Renal cortical epithelial cell (primary cell): Measurements from ENCODE around the gene GLRA3. TPM values are rescaled to one million over a fixed set of nuclear protein-coding genes. Genes with fewer than 3 reads are reported as not detected.
"Not testable (repeated sequence)": the region's sequence is repeated elsewhere in the genome, so short reads cannot be mapped to it uniquely, and the experiment has no call there.

Experiments used
- DNase-seq: peaks from one replicate; pipeline ENCODE4 v3.0.0-alpha.2; 2011; ENCODE audit warnings: low read depth
- total RNA-seq: library from RNA; depleted of rRNA; stranded (reverse); fragments of >200 nt; gene quantifications from 2 replicates; pipeline ENCODE4 v1.2.3, GENCODE V29; 2014

Gene GLRA3
- total RNA-seq, 1 donor from 2014 or later, result not detected

DNA sequence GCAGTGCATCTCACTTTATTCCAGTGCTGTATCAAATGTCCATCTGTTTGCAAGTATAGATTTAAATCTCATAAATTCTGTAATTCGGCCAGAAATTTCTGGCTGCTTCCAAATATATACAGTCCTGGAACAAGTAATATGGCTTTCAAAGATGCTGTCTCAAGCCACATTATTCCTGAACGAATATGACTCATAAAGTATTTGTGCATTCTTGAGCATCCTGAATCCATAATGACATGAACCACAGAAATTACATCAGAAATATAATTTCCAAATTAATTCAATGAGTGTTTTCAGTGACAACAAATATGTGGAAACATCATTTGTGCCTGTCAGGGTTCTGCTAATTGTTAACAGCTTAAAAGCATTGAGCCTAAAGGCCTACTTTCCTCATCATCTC lies 165.8 kb downstream of the GLRA3 start:
- DNase-seq, result peak; percentile 3

DNA sequence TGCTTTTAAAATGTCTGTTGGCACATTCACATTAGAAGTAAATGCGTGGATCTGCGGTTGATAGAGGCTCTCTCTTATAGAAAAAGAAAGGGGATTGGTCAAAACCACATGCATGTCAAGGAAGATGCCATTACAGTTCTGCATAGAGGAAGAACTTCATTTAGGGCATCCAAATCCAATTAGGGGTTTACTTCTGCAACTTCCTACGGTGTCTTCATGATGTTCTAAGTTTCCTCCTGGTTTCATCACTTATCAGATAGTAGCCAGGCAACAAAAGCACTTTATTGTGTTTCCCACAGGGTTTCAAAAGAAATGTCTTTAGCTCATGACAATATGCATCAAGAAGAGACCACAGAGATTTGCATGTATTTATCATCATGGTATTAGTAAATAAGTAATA lies 170.8 kb downstream of the GLRA3 start:
- no peak for DNase-seq

DNA sequence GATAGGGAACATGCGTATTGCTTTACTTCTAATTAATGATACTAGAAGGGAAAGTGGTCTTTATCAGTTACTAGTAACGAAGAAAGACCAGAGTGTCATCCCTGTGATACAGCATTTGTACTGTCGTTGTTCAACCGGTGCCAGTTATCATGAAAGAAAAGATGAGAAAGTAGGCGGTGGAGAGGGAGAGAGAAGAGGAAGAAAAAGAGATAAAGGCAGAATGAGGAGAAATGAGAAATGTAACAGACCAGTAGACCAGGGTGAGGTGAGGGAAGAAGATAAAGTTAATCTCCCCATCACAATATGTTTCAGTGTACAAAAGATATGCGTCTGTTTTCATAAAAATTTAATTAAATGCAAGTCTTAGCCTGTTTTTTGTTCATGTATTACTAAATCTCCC lies 171.6 kb downstream of the GLRA3 start:
- DNase-seq, result no peak

- no peak for DNase-seq
These were observed 174.4 kb downstream of the GLRA3 start for GRCh38 chr4:174654634-174655033.

- no peak for DNase-seq
These were observed 178.2 kb downstream of the GLRA3 start for GRCh38 chr4:174650711-174651355.

- DNase-seq, result no peak
These were observed 180.2 kb downstream of the GLRA3 start for GRCh38 chr4:174648812-174649211.

DNA sequence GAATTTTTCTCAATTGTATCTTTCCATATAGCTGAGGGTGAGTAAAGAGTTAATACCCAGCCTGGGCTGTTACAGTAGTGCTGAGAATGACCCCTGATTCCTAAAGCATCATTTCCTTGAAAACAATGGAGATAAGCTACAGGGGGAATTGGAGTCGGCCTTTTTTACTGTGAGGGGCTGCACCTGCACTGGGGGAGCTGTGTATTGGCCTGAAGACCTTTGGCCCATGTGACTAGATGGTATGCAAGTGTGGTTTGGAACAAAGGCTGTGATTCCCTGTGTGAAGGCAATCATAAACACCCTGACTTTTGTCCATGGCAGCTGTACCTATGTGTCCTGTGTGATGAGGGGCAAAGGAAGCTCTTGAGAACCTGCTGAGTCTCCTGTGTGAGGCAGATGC lies 182.7 kb downstream of the GLRA3 start:
- DNase-seq, result no peak

GRCh38 chr4:174640146-174640545 lies 188.9 kb downstream of the GLRA3 start:
- no peak for DNase-seq

- DNase-seq, result no peak
These were observed 193.3 kb downstream of the GLRA3 start for GRCh38 chr4:174635732-174636131.

DNA sequence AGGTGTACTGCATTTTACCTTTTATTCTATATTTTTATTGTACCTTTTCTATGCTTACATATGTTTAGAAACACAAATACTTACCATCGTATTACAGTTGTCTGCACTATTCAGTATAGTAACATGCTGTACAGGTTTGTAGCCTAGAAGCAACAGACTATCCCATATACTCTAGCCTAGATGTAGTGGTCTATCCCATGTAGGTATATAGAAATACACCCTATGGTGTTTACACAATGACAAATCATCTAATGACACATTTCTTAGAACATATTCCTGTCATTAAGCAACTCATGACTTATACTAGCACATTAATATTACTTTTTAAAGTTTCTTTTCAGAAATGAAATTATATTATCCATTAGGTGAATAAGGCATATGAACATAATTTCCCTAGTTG lies 195.6 kb downstream of the GLRA3 start:
- no peak for DNase-seq

GRCh38 chr4:174631901-174632758 lies 196.9 kb downstream of the GLRA3 start:
- peak; percentile 61 for DNase-seq

- DNase-seq, result not testable (repeated sequence)
These were observed 199.1 kb downstream of the GLRA3 start for GRCh38 chr4:174629907-174630450.

DNA sequence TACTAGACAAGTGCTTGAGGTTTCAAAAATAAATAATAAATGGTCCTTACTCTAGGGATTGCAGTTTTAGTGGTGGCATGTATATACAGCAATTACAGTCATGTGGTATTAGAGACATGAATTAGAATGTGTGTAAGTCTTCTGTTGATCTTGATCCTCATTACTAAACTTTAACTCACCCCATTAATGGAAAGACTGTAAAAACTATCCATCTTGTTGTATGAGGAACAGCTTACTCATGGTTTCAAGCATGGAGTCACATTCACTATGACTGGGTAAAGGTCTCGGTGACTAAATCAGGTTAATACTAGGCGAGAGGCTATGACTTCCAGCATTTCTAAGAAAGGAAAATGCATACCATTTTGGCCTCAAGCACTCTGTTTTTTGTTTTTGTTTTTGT lies 199.8 kb downstream of the GLRA3 start:
- peak; percentile 81 for DNase-seq

DNA sequence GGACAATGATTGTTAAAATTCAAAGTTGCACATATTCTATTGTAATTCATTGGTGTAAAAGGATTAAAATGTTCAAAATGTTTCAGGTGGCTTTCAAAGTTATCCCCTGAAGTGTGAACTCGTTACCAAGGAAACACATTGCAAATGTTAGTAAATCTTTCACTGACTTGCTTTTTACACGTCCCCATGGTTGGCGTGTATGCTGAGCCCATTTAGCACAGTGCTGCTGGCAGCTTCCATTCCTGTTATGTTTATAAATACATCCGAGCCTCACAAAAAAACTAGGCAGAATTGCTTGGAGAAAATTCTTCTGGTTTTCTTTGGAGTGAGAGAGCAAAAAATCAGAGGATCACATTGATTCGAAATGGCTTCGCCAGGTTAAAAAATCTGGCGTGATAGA lies 200.9 kb downstream of the GLRA3 start:
- DNase-seq, result no peak

- no peak for DNase-seq
These were observed 201.6 kb downstream of the GLRA3 start for GRCh38 chr4:174627473-174627872.

- peak; percentile 44 for DNase-seq
These were observed 202.6 kb downstream of the GLRA3 start for GRCh38 chr4:174626342-174627008.

DNA sequence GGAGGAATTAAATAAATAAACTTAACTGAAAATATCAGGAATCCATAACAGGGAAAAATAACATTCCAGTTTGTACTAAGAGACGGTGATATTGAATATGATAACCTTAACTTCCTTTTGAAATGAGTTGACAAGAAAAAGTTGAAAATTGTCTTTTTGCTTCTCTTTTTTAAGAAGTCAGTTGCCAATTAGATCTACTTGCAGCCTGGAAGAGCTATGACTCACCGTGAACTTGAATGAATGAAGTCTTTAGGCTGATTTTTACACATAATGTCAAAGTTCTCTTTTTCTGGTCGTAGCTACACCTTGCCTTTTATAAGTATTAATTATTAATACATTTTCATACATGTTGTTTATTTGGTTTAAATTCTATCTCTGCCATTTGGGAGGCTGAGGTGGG lies 212.4 kb downstream of the GLRA3 start:
- DNase-seq, result no peak

GRCh38 chr4:174613979-174614378 lies 215.1 kb downstream of the GLRA3 start:
- DNase-seq, result no peak

- no peak for DNase-seq
These were observed 217.3 kb downstream of the GLRA3 start for GRCh38 chr4:174611792-174612191.

- no peak for DNase-seq
These were observed 221.3 kb downstream of the GLRA3 start for GRCh38 chr4:174607792-174608191.

- peak; percentile 44 for DNase-seq
These were observed 224.8 kb downstream of the GLRA3 start for GRCh38 chr4:174604198-174604597.

DNA sequence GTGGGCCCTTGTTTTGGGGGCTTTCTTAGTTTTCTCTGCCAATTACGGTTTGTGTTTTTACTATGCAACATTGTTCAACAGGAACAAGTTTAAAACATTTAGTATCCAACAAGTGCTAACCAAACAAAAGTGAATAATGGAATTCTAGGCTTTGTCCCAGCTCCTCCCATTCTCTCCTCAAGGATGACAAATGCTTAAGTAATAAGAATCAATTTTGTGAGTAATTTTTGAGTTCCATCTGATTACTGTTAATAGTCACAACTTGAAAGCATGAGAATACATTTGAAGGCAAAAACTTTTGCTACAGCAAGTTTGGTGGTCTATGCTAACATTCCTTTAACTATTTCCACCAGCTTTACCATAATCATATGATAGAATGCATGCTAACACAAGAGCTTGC lies 228.7 kb downstream of the GLRA3 start:
- no peak for DNase-seq

GRCh38 chr4:174598800-174599199 lies 230.2 kb downstream of the GLRA3 start:
- no peak for DNase-seq
